ENCODE measurements around the gene PPP3R1.

The PPP3R1 gene

DNA sequence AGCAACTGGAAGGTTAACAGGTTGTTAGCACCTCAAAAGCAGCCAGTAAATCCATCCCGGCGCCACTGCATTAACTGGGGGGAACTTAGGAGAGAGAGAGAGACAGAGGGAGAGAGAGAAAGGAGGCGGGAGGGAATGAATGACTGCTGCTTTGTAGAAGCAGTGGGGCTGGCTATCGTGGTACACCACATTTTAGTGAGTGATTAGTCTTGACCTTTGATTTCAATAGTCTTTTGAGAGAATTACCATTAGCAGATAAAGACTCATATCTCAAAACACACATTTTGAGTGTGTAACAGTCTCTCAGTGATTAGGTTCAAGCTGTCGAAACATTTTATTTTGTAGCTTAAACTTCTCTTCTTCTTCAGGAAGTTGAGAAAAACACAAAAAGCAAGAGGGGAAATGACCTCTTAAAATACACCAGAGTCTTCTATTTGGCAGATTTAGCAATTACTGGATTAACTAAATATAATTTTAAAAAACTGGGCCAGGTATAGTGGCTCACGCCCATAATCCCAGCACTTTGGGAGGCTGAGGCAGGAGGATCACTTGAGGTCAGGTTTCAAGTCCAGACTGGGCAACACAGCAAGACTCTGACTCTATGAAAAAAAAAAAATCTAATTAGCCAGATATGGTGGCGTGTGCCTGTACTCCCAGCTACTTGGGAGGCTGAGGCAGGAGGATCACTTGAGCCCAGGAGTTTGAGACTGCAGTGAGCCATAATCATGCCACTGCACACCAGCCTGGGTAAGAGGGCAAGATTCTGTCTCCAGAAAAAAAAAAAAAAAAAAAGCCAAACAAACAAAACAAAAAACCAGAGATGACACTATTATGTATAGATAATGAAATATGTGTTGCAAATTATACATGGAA, 116.6 kb downstream of the PPP3R1 start:
- DNase-seq = no peak

GRCh38 chr2:68134554-68134953, 117.8 kb downstream of the PPP3R1 start:
- no peak for DNase-seq

GRCh38 chr2:68134120-68134519, 118.2 kb downstream of the PPP3R1 start:
- DNase-seq = no peak

Data from NCI-H2171 treated with DMSO at 0.1 percent for 48 hours (cell line).